Osteoblast (primary cell): ENCODE data around the gene INTS12. TPM values are rescaled to one million over a fixed set of nuclear protein-coding genes. Genes with fewer than 3 reads are reported as not detected.
"Not testable (repeated sequence)": the region's sequence is repeated elsewhere in the genome, so short reads cannot be mapped to it uniquely, and the experiment has no call there.

ENCODE experiments used
- DNase-seq: peaks from one replicate; pipeline ENCODE4 v3.0.0; 2011; ENCODE audit warnings: low spot score, mixed read lengths; ENCODE audit not compliant: insufficient read length; ENCODE audit errors: missing footprints
- H2AFZ ChIP-seq: 2 replicates; pipeline ENCODE4 v1.6.0; 2011; ENCODE audit warnings: mild to moderate bottlenecking, low read length
- H3K27ac ChIP-seq: 2 replicates; pipeline ENCODE4 v1.5.1; 2011; ENCODE audit warnings: mild to moderate bottlenecking, low read depth, low read length, moderate library complexity
- H3K27me3 ChIP-seq: 2 replicates; pipeline ENCODE4 v1.6.0; 2012; ENCODE audit warnings: mild to moderate bottlenecking, control low read depth, inconsistent platforms, low read length, moderate library complexity; ENCODE audit not compliant: insufficient read depth
- H3K36me3 ChIP-seq: 2 replicates; pipeline ENCODE4 v1.5.1; 2011; ENCODE audit warnings: mild to moderate bottlenecking, low read length, control low read depth, moderate library complexity; ENCODE audit not compliant: insufficient read depth
- H3K4me1 ChIP-seq: 2 replicates; pipeline ENCODE4 v1.5.1; 2011; ENCODE audit warnings: mild to moderate bottlenecking, low read length, control low read depth, moderate library complexity; ENCODE audit not compliant: insufficient read depth
- H3K4me2 ChIP-seq: 2 replicates; pipeline ENCODE4 v1.6.0; 2011; ENCODE audit warnings: mild to moderate bottlenecking, low read length; ENCODE audit not compliant: insufficient read depth
- H3K4me3 ChIP-seq: fragments of 200-600 bp; sonication (generic); 3 replicates; pipeline ENCODE4 v1.5.1; 2012; ENCODE audit warnings: mild to moderate bottlenecking, low read length, inconsistent platforms; ENCODE audit not compliant: insufficient read depth
- H3K79me2 ChIP-seq: 2 replicates; pipeline ENCODE4 v1.6.0; 2012; ENCODE audit warnings: mild to moderate bottlenecking, low read length, control low read depth, inconsistent platforms; ENCODE audit not compliant: insufficient read depth
- H3K9me3 ChIP-seq: 2 replicates; pipeline ENCODE4 v1.5.1; 2011; ENCODE audit warnings: low read depth, low read length, control low read depth
- H4K20me1 ChIP-seq: 2 replicates; pipeline ENCODE4 v1.6.0; 2012; ENCODE audit warnings: mild to moderate bottlenecking, low read length, control low read depth; ENCODE audit not compliant: insufficient read depth
- CTCF ChIP-seq: IDR thresholded peaks from 2 replicates; pipeline ENCODE4 v1.5.1; 2011; ENCODE audit warnings: mild to moderate bottlenecking, low read depth, low read length, moderate library complexity; ENCODE audit errors: extremely low read depth
- total RNA-seq: library from RNA; depleted of rRNA; stranded (reverse); fragments of >200 nt; gene quantifications from 2 replicates; pipeline ENCODE4 v1.2.3, GENCODE V29; 2012

INTS12 gene
- total RNA-seq, 1 donor, result 14.8 TPM

- no peaks in the 10 kb centered on the region for H3K9me3 ChIP-seq
- TF ChIP-seq CTCF, result no peak
- H3K4me1 ChIP-seq, result peaks cover 13% of the 10 kb centered on the region
- no peaks in the 10 kb centered on the region for H4K20me1 ChIP-seq
- H2AFZ ChIP-seq, result peak overlapping the region; percentile 99
- H3K36me3 ChIP-seq, result no peaks in the 10 kb centered on the region
- peak overlapping the region; percentile 87 for H3K4me3 ChIP-seq
- no peaks in the 10 kb centered on the region for H3K27me3 ChIP-seq
- DNase-seq, result no peak
- H3K4me2 ChIP-seq, result peak overlapping the region; percentile 85
- H3K79me2 ChIP-seq, result peaks cover 84% of the 10 kb centered on the region
- peak overlapping the region; percentile 79 for H3K27ac ChIP-seq
Measured at GRCh38 chr4:105707782-105708180, 708 bp downstream of the INTS12 start.

DNA sequence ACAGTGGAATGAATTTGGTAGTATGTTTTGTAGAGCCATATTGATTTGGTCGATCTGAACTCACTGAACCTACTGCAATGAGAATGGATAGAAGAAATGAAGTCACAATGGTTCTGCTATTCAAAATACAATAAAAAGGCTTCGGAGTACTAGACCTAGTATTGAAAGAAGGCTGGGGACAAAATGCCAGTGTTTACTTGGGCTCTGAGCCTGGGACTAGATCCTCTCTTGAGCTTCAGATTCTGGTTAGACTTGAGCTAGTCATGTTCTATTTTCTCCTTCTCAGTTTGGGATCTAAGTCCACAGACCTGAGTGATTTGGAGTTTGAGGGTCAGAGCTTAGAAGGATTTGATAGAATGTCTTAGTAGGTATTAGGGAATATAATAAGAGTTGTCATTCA lies 9.9 kb downstream of the INTS12 start:
- Histone ChIP-seq H2AFZ (no peak overlapping the region), H4K20me1 (no peaks in the 10 kb centered on the region), H3K4me2 (no peak overlapping the region), H3K4me1 (no peaks in the 10 kb centered on the region), H3K79me2 (peaks cover 26% of the 10 kb centered on the region), H3K4me3 (no peak overlapping the region), H3K27ac (no peak overlapping the region), H3K27me3 (no peaks in the 10 kb centered on the region), H3K36me3 (peaks cover 37% of the 10 kb centered on the region), H3K9me3 (no peaks in the 10 kb centered on the region)
- DNase-seq, result no peak
- TF ChIP-seq CTCF, result no peak

GRCh38 chr4:105695832-105696231 lies 12.7 kb downstream of the INTS12 start:
- not testable (repeated sequence) for H4K20me1 ChIP-seq, DNase-seq, H3K4me2 ChIP-seq, H3K27ac ChIP-seq, H2AFZ ChIP-seq, H3K4me1 ChIP-seq, H3K4me3 ChIP-seq, H3K79me2 ChIP-seq, H3K9me3 ChIP-seq, H3K27me3 ChIP-seq
- peaks cover 47% of the 10 kb centered on the region for H3K36me3 ChIP-seq

GRCh38 chr4:105694812-105695211 lies 13.7 kb downstream of the INTS12 start:
- H3K27me3 ChIP-seq, H3K4me1 ChIP-seq, H3K9me3 ChIP-seq, H3K79me2 ChIP-seq, H3K4me2 ChIP-seq, DNase-seq, H3K4me3 ChIP-seq, H2AFZ ChIP-seq, H4K20me1 ChIP-seq, H3K27ac ChIP-seq: not testable (repeated sequence)
- H3K36me3 ChIP-seq, result peaks cover 47% of the 10 kb centered on the region

- Histone ChIP-seq H3K27ac (no peak overlapping the region), H3K4me1 (no peaks in the 10 kb centered on the region), H2AFZ (no peak overlapping the region), H3K36me3 (peaks cover 28% of the 10 kb centered on the region), H3K4me3 (no peak overlapping the region), H3K9me3 (no peaks in the 10 kb centered on the region), H3K27me3 (no peaks in the 10 kb centered on the region), H3K79me2 (no peaks in the 10 kb centered on the region), H3K4me2 (no peak overlapping the region), H4K20me1 (no peaks in the 10 kb centered on the region)
- no peak for DNase-seq
- no peak for TF ChIP-seq CTCF
Measured at GRCh38 chr4:105686571-105686970, 21.9 kb downstream of the INTS12 start.
